IMR-90 (cell line): Measurements from ENCODE around the gene POU2F1. TPM values are rescaled to one million over a fixed set of nuclear protein-coding genes. Genes with fewer than 3 reads are reported as not detected.

ENCODE experiments used
- ATAC-seq: fragments of 200-7000 bp; cut with Tn5 transposase; 2 replicates; pipeline ENCODE4 v1.9.1; 2020; ENCODE audit warnings: low read depth, mild to moderate bottlenecking, moderate library complexity
- BruUV-seq: library from RNA; stranded (reverse); fragments of 400-500 nt; replicated peaks from 2 replicates; lab custom pipeline; 2021; lab: Mats Ljungman, UMichigan
- CTCF ChIA-PET: fragments of 300-600 bp; formaldehyde crosslinking; extraction: SDS; loops from one replicate; lab custom pipeline; 2021; ENCODE audit warnings: antibody characterized with exemption; lab: Yijun Ruan, JAX
- POLR2A ChIA-PET: fragments of 300-600 bp; sonication (Branson Sonifier 250); formaldehyde crosslinking; loops from one replicate; lab custom pipeline; 2022; ENCODE audit warnings: antibody characterized with exemption; ENCODE audit not compliant: unreplicated experiment; lab: Charles Lee
- DNase-seq: peaks from one replicate; pipeline ENCODE4 v3.0.0; 2013
- H2AFZ ChIP-seq: replicated peaks from 2 replicates; pipeline ENCODE3; 2013; ENCODE audit warnings: low read length, mild to moderate bottlenecking; ENCODE audit not compliant: poor library complexity
- H2AK5ac ChIP-seq: 2 replicates; pipeline ENCODE4 v1.6.1; 2013; ENCODE audit warnings: low read depth, low read length, inconsistent platforms
- H2AK9ac ChIP-seq: replicated peaks from 2 replicates; pipeline ENCODE3; 2013; ENCODE audit warnings: mild to moderate bottlenecking, low read depth, low read length, moderate library complexity; ENCODE audit not compliant: poor library complexity
- H2BK120ac ChIP-seq: 2 replicates; pipeline ENCODE4 v1.6.1; 2013; ENCODE audit warnings: low read depth, low read length, inconsistent platforms
- H2BK15ac ChIP-seq: 3 replicates; pipeline ENCODE4 v1.6.1; 2013; ENCODE audit warnings: low read depth, low read length, inconsistent platforms
- H2BK20ac ChIP-seq: 2 replicates; pipeline ENCODE4 v1.6.1; 2013; ENCODE audit warnings: low read depth, mild to moderate bottlenecking, inconsistent platforms, low read length, moderate library complexity
- H2BK5ac ChIP-seq: 2 replicates; pipeline ENCODE4 v1.6.1; 2013; ENCODE audit warnings: mild to moderate bottlenecking, low read depth, low read length, inconsistent platforms; ENCODE audit not compliant: poor library complexity, severe bottlenecking
- H3K14ac ChIP-seq: replicated peaks from 2 replicates; pipeline ENCODE4 v1.6.1; 2013; ENCODE audit warnings: low read depth, low read length, inconsistent platforms
- H3K18ac ChIP-seq: 2 replicates; pipeline ENCODE4 v1.6.1; 2013; ENCODE audit warnings: low read depth, low read length, control low read depth
- H3K23ac ChIP-seq: 2 replicates; pipeline ENCODE4 v1.6.1; 2013; ENCODE audit warnings: low read depth, low read length, inconsistent platforms
- H3K27ac ChIP-seq: 2 replicates; pipeline ENCODE4 v1.5.1; 2013; ENCODE audit warnings: mild to moderate bottlenecking, control low read depth, low read length; ENCODE audit not compliant: insufficient read depth
- H3K27me3 ChIP-seq: 2 replicates; pipeline ENCODE4 v1.6.1; 2013; ENCODE audit warnings: low read length; ENCODE audit not compliant: control insufficient read depth, insufficient read depth
- H3K36me3 ChIP-seq: 2 replicates; pipeline ENCODE4 v1.6.1; 2013; ENCODE audit warnings: low read length, mixed read lengths; ENCODE audit not compliant: control insufficient read depth, insufficient read depth
- H3K4ac ChIP-seq: 2 replicates; pipeline ENCODE4 v1.6.1; 2013; ENCODE audit warnings: low read depth, low read length, inconsistent platforms
- H3K4me1 ChIP-seq: 2 replicates; pipeline ENCODE4 v1.6.1; 2013; ENCODE audit warnings: low read length, mixed read lengths; ENCODE audit not compliant: control insufficient read depth, insufficient read depth
- H3K4me2 ChIP-seq: 2 replicates; pipeline ENCODE4 v1.6.1; 2013; ENCODE audit warnings: low read depth, mild to moderate bottlenecking, control low read depth, low read length, moderate library complexity
- H3K4me3 ChIP-seq: 2 replicates; pipeline ENCODE4 v1.5.1; 2013; ENCODE audit warnings: low read depth, mild to moderate bottlenecking, control low read depth, low read length, moderate library complexity; ENCODE audit not compliant: insufficient read depth
- H3K56ac ChIP-seq: 2 replicates; pipeline ENCODE4 v1.6.1; 2013; ENCODE audit warnings: low read length, inconsistent platforms; ENCODE audit not compliant: insufficient read depth; ENCODE audit errors: extremely low read depth
- H3K79me1 ChIP-seq, 2 experiments: 2 replicates each; pipeline ENCODE4 v1.6.1; 2013; ENCODE audit warnings: low read length in 2 of 2, inconsistent platforms in 1 of 2, low read depth in 1 of 2
- H3K9ac ChIP-seq: 2 replicates; pipeline ENCODE4 v1.6.1; 2013; ENCODE audit warnings: low read depth, low read length, control low read depth
- H3K9me1 ChIP-seq: 2 replicates; pipeline ENCODE4 v1.6.1; 2013; ENCODE audit warnings: low read length, inconsistent platforms; ENCODE audit not compliant: insufficient read depth
- H3K9me3 ChIP-seq: 2 replicates; pipeline ENCODE4 v1.6.1; 2013; ENCODE audit warnings: low read length; ENCODE audit not compliant: control insufficient read depth, insufficient read depth
- H4K20me1 ChIP-seq: 2 replicates; pipeline ENCODE4 v1.6.1; 2013; ENCODE audit warnings: low read length, inconsistent platforms; ENCODE audit not compliant: insufficient read depth
- H4K5ac ChIP-seq: 2 replicates; pipeline ENCODE4 v1.6.1; 2013; ENCODE audit warnings: mild to moderate bottlenecking, low read depth, low read length, control low read depth
- H4K8ac ChIP-seq, 2 experiments: 2 replicates each; pipeline ENCODE4 v1.6.1; 2013; ENCODE audit warnings: low read depth in 2 of 2, low read length in 2 of 2, control low read depth in 1 of 2, inconsistent platforms in 1 of 2
- H4K91ac ChIP-seq: 2 replicates; pipeline ENCODE4 v1.6.1; 2013; ENCODE audit warnings: low read depth, low read length, inconsistent platforms; ENCODE audit not compliant: insufficient read depth
- BHLHE40 ChIP-seq: fragments of 150-350 bp; IDR thresholded peaks from 2 replicates; pipeline ENCODE4 v1.6.1; 2016; ENCODE audit warnings: mild to moderate bottlenecking, low read depth, low read length
- CEBPB ChIP-seq: IDR thresholded peaks from 2 replicates; pipeline ENCODE4 v1.6.1; 2012; ENCODE audit warnings: low read depth, low read length, improper control_type of control experiment
- CHD1 ChIP-seq: IDR thresholded peaks from 2 replicates; pipeline ENCODE4 v1.6.1; 2012; ENCODE audit warnings: low read depth, low read length, improper control_type of control experiment
- FOS ChIP-seq: fragments of 150-350 bp; IDR thresholded peaks from 2 replicates; pipeline ENCODE4 v1.6.1; 2016; ENCODE audit warnings: low read depth, low read length
- MAFK ChIP-seq: IDR thresholded peaks from 2 replicates; pipeline ENCODE4 v1.6.1; 2012; ENCODE audit warnings: low read depth, low read length, improper control_type of control experiment
- MAZ ChIP-seq: IDR thresholded peaks from 2 replicates; pipeline ENCODE4 v1.6.1; 2012; ENCODE audit warnings: low read depth, mild to moderate bottlenecking, low read length, improper control_type of control experiment, moderate library complexity, borderline replicate concordance
- MXI1 ChIP-seq: IDR thresholded peaks from 2 replicates; pipeline ENCODE4 v1.6.1; 2012; ENCODE audit warnings: low read depth, mild to moderate bottlenecking, low read length, moderate library complexity, borderline replicate concordance
- NFE2L2 ChIP-seq: fragments of 150-350 bp; IDR thresholded peaks from 2 replicates; pipeline ENCODE4 v1.6.1; 2016; ENCODE audit warnings: low read depth, mild to moderate bottlenecking, low read length
- POLR2A ChIP-seq: IDR thresholded peaks from 2 replicates; pipeline ENCODE4 v1.6.1; 2012; ENCODE audit warnings: mild to moderate bottlenecking, low read depth, low read length
- RAD21 ChIP-seq: IDR thresholded peaks from 2 replicates; pipeline ENCODE4 v1.6.1; 2012; ENCODE audit warnings: low read length, improper control_type of control experiment
- RCOR1 ChIP-seq: IDR thresholded peaks from 2 replicates; pipeline ENCODE4 v1.6.1; 2012; ENCODE audit warnings: mild to moderate bottlenecking, low read length, improper control_type of control experiment; ENCODE audit not compliant: insufficient replicate concordance
- RFX5 ChIP-seq: IDR thresholded peaks from 2 replicates; pipeline ENCODE4 v1.8.0; 2012; ENCODE audit warnings: low read depth, mild to moderate bottlenecking, low read length, moderate library complexity
- SMC3 ChIP-seq: fragments of 150-350 bp; IDR thresholded peaks from 2 replicates; pipeline ENCODE4 v1.6.1; 2016; ENCODE audit warnings: low read depth, mild to moderate bottlenecking, antibody characterized with exemption, low read length, moderate library complexity
- WGBS, 2 experiments: methylation state at CpG; one replicate each; pipeline versions ENCODE4 v1.1.5 to v1.1.7; 2013; ENCODE audit warnings: missing lambda C conversion rate in 2 of 2; ENCODE audit not compliant: insufficient read length in 1 of 2; ENCODE audit errors: extremely low coverage in 2 of 2; 5-methylcytosine and 5-hydroxymethylcytosine counted together
- dilution Hi-C: fragments of 300-500 bp; cut with HindIII; formaldehyde crosslinking; loops from one replicate; pipeline ENCODE4 v1.14.3; 2018; ENCODE audit warnings: low sequenced_read_pairs; ENCODE audit not compliant: unreplicated experiment
- in situ Hi-C: fragments of 300-500 bp; cut with MboI; formaldehyde crosslinking; loops from 3 replicates; pipeline ENCODE4 v1.14.3; 2019; ENCODE audit warnings: low sequenced_read_pairs, inconsistent platforms, mixed read lengths
- intact Hi-C: fragments of 100-400 bp; cut with micrococcal nuclease; formaldehyde crosslinking; loops from 2 replicates; pipeline ENCODE4 v1.10.0; 2022
- polyA plus RNA-seq, 3 experiments: library from polyadenylated mRNA; depleted of rRNA; stranded (reverse); fragments of >200 nt; gene quantifications; 2 replicates each; pipeline ENCODE4 v1.2.3, GENCODE V29; 2012; ENCODE audit warnings: low replicate concordance in 1 of 3
- total RNA-seq: library from RNA; depleted of rRNA; stranded (reverse); fragments of >200 nt; gene quantifications from 2 replicates; pipeline ENCODE4 v1.2.3, GENCODE V29; 2012
- TF ChIP-seq, protein P1 (sequence below): fragments of 150-350 bp; IDR thresholded peaks from 2 replicates; pipeline ENCODE4 v1.6.1; 2016; ENCODE audit warnings: low read depth, mild to moderate bottlenecking, low read length, moderate library complexity, borderline replicate concordance
- TF ChIP-seq, protein P2 (sequence below): conservative IDR thresholded peaks from 2 replicates; pipeline ENCODE4 v1.5.1; 2012; ENCODE audit warnings: mild to moderate bottlenecking, low read depth, low read length, improper control_type of control experiment
- TF ChIP-seq, protein P3 (sequence below): fragments of 150-350 bp; IDR thresholded peaks from 2 replicates; pipeline ENCODE4 v1.6.1; 2017; ENCODE audit warnings: mild to moderate bottlenecking, antibody characterized with exemption, low read length, low read depth

Gene POU2F1
- total and polyA plus RNA-seq, 2 of the 4 experiments (the other 2 are of a cell fraction): 1.2 to 3.4 TPM

DNA sequence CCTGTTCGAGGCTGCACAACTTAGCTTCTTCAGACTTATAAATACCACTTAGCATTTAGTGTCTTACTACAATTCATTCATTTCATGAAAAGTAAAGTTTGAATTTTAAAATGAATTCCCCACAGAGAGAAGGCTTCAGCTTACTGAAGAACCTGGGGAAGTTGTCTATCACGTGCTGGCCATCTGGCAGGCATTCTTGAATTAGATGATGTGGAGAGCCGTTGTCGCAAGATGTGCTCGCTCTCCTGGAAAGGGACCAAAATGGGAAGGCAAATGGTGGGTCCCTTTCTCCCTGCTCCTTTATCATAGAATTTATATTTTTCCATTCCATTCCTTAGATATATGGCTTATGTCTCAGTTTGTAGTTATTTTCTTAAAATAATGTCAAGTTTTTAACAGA lies 207.2 kb downstream of the POU2F1 start:
- Histone ChIP-seq H3K79me1 (no peaks in the 10 kb centered on the region), H3K4me2 (no peak overlapping the region), H3K9ac (no peak overlapping the region), H3K27ac (no peak overlapping the region), H2BK120ac (no peak overlapping the region), H2BK15ac (no peak overlapping the region), H3K14ac (no peak overlapping the region), H3K4ac (no peak overlapping the region), H2AK9ac (no peak overlapping the region), H2BK5ac (no peak overlapping the region), H3K18ac (no peak overlapping the region), H3K23ac (no peak overlapping the region), H4K20me1 (no peaks in the 10 kb centered on the region), H3K9me3 (no peaks in the 10 kb centered on the region), H3K9me1 (no peaks in the 10 kb centered on the region), H3K36me3 (no peaks in the 10 kb centered on the region), H4K8ac (no peak overlapping the region), H3K56ac (no peak overlapping the region), H3K4me1 (no peaks in the 10 kb centered on the region; the same call in 1 of the 2 replicates), H4K91ac (no peak overlapping the region), H2AK5ac (no peak overlapping the region), H2BK20ac (no peak overlapping the region), H4K5ac (no peak overlapping the region), H3K4me3 (no peak overlapping the region), H2AFZ (no peak overlapping the region), H3K27me3 (no peaks in the 10 kb centered on the region; the same call in 1 of the 2 replicates)
- no CpG with 5 or more reads among the region's 5 CpGs for WGBS, 2 experiments
- ChIA-PET POLR2A (interaction anchor here (0.6 kb wide), 1 partner anchor 208 kb away, joined by 15 read pairs; no protein-coding TSS in a partner anchor), CTCF (interaction anchor here (0.6 kb wide), 1 partner anchor 50 kb away, joined by 3 read pairs; no protein-coding TSS in a partner anchor)
- TF ChIP-seq MXI1 (no peak), NFE2L2 (no peak), CHD1 (no peak), POLR2A (no peak), RCOR1 (no peak), MAFK (no peak), SMC3 (no peak), BHLHE40 (no peak), FOS (no peak), MAZ (no peak), RFX5 (no peak), RAD21 (no peak), CEBPB (no peak)
- TF ChIP-seq, protein P1, sequence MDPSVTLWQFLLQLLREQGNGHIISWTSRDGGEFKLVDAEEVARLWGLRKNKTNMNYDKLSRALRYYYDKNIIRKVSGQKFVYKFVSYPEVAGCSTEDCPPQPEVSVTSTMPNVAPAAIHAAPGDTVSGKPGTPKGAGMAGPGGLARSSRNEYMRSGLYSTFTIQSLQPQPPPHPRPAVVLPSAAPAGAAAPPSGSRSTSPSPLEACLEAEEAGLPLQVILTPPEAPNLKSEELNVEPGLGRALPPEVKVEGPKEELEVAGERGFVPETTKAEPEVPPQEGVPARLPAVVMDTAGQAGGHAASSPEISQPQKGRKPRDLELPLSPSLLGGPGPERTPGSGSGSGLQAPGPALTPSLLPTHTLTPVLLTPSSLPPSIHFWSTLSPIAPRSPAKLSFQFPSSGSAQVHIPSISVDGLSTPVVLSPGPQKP: no peak
- TF ChIP-seq, protein P2, sequence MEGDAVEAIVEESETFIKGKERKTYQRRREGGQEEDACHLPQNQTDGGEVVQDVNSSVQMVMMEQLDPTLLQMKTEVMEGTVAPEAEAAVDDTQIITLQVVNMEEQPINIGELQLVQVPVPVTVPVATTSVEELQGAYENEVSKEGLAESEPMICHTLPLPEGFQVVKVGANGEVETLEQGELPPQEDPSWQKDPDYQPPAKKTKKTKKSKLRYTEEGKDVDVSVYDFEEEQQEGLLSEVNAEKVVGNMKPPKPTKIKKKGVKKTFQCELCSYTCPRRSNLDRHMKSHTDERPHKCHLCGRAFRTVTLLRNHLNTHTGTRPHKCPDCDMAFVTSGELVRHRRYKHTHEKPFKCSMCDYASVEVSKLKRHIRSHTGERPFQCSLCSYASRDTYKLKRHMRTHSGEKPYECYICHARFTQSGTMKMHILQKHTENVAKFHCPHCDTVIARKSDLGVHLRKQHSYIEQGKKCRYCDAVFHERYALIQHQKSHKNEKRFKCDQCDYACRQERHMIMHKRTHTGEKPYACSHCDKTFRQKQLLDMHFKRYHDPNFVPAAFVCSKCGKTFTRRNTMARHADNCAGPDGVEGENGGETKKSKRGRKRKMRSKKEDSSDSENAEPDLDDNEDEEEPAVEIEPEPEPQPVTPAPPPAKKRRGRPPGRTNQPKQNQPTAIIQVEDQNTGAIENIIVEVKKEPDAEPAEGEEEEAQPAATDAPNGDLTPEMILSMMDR: no peak
- TF ChIP-seq, protein P3, sequence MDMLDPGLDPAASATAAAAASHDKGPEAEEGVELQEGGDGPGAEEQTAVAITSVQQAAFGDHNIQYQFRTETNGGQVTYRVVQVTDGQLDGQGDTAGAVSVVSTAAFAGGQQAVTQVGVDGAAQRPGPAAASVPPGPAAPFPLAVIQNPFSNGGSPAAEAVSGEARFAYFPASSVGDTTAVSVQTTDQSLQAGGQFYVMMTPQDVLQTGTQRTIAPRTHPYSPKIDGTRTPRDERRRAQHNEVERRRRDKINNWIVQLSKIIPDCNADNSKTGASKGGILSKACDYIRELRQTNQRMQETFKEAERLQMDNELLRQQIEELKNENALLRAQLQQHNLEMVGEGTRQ: no peak
- BruUV-seq: no TSS peak
- ATAC-seq (no peak), DNase-seq (no peak)
- dilution Hi-C loops: loop anchor here (25.0 kb wide), 1 partner anchor 166 kb away; no protein-coding TSS in a partner anchor
- in situ Hi-C loops: loop anchor here (10.0 kb wide), 1 partner anchor 57 kb away; no protein-coding TSS in a partner anchor
- intact Hi-C loops: no loop called here
